Measurements from ENCODE around the gene MSMB.
"Not testable (repeated sequence)": the region's sequence is repeated elsewhere in the genome, so short reads cannot be mapped to it uniquely, and the experiment has no call there.

MSMB gene

GRCh38 chr10:46006219-46006618, 39.9 kb downstream of the MSMB start:
- DNase-seq (ENCODE audit: low spot score), result no peak

GRCh38 chr10:46005383-46005782, 40.7 kb downstream of the MSMB start:
- DNase-seq (ENCODE audit: low spot score), result no peak

- no peak for DNase-seq (ENCODE audit: low spot score)
Measured at GRCh38 chr10:46004963-46005362, 41.1 kb downstream of the MSMB start.

GRCh38 chr10:46002916-46003693, 43.0 kb downstream of the MSMB start:
- no peak for DNase-seq (ENCODE audit: low spot score)

- DNase-seq (ENCODE audit: low spot score), result not testable (repeated sequence)
Measured at GRCh38 chr10:46002189-46002687, 43.8 kb downstream of the MSMB start.

- no peak for DNase-seq (ENCODE audit: low spot score)
Measured at GRCh38 chr10:46001187-46001756, 44.8 kb downstream of the MSMB start.

- DNase-seq (ENCODE audit: low spot score), result no peak
Measured at GRCh38 chr10:46000538-46000937, 45.5 kb downstream of the MSMB start.

GRCh38 chr10:45999955-46000354, 46.1 kb downstream of the MSMB start:
- not testable (repeated sequence) for DNase-seq (ENCODE audit: low spot score)

- DNase-seq (ENCODE audit: low spot score), result no peak
Measured at GRCh38 chr10:45997994-45998763, 47.9 kb downstream of the MSMB start.

GRCh38 chr10:45997557-45997956, 48.5 kb downstream of the MSMB start:
- DNase-seq (ENCODE audit: low spot score), result no peak

- DNase-seq (ENCODE audit: low spot score), result not testable (repeated sequence)
Measured at GRCh38 chr10:45985590-45985989, 60.5 kb downstream of the MSMB start.

GRCh38 chr10:45984473-45984872, 61.6 kb downstream of the MSMB start:
- not testable (repeated sequence) for DNase-seq (ENCODE audit: low spot score)

- DNase-seq (ENCODE audit: low spot score), result peak; percentile 32
Measured at GRCh38 chr10:45983538-45984186, 62.4 kb downstream of the MSMB start.
